GM21528 (cell line): ENCODE data around the gene R3HDM2.
"Not testable (repeated sequence)": the region's sequence is repeated elsewhere in the genome, so short reads cannot be mapped to it uniquely, and the experiment has no call there.

Experiments used
- ATAC-seq: cut with Tn5 transposase; IDR thresholded peaks from one replicate; pipeline ENCODE4 v1.9.1; 2021; ENCODE audit warnings: mild to moderate bottlenecking, moderate library complexity; ENCODE audit not compliant: unreplicated experiment, low FRiP score

R3HDM2 gene

GRCh38 chr12:57341275-57341990 is 89.4 kb downstream of the R3HDM2 start:
- ATAC-seq = no peak

GRCh38 chr12:57340104-57340503 is 90.7 kb downstream of the R3HDM2 start:
- ATAC-seq = no peak

- ATAC-seq = not testable (repeated sequence)
Observed at GRCh38 chr12:57336299-57336698, 94.5 kb downstream of the R3HDM2 start.

- ATAC-seq = no peak
Observed at GRCh38 chr12:57334219-57334618, 96.6 kb downstream of the R3HDM2 start.

- no peak for ATAC-seq
Observed at GRCh38 chr12:57332646-57333312, 98.1 kb downstream of the R3HDM2 start.

GRCh38 chr12:57330992-57331391 is 99.9 kb downstream of the R3HDM2 start:
- ATAC-seq = no peak

- ATAC-seq = no peak
Observed at GRCh38 chr12:57329219-57329618, 101.6 kb downstream of the R3HDM2 start.

GRCh38 chr12:57325395-57325794 is 105.4 kb downstream of the R3HDM2 start:
- no peak for ATAC-seq

- ATAC-seq = no peak
Observed at GRCh38 chr12:57323416-57323815, 107.4 kb downstream of the R3HDM2 start.

- ATAC-seq = no peak
Observed at GRCh38 chr12:57320639-57321038, 110.2 kb downstream of the R3HDM2 start.

- no peak for ATAC-seq
Observed at GRCh38 chr12:57319678-57320469, 111.0 kb downstream of the R3HDM2 start.

- no peak for ATAC-seq
Observed at GRCh38 chr12:57315681-57316080, 115.2 kb downstream of the R3HDM2 start.

- not testable (repeated sequence) for ATAC-seq
Observed at GRCh38 chr12:57312287-57312686, 118.6 kb downstream of the R3HDM2 start.

- ATAC-seq = no peak
Observed at GRCh38 chr12:57309420-57309819, 121.4 kb downstream of the R3HDM2 start.

GRCh38 chr12:57300961-57301584 is 129.8 kb downstream of the R3HDM2 start:
- no peak for ATAC-seq

- no peak for ATAC-seq
Observed at GRCh38 chr12:57299514-57300016, 131.3 kb downstream of the R3HDM2 start.

- no peak for ATAC-seq
Observed at GRCh38 chr12:57296291-57296690, 134.6 kb downstream of the R3HDM2 start.

- not testable (repeated sequence) for ATAC-seq
Observed at GRCh38 chr12:57282073-57282472, 148.8 kb downstream of the R3HDM2 start.

- peak; percentile 82 for ATAC-seq
Observed at GRCh38 chr12:57280211-57281062, 150.4 kb downstream of the R3HDM2 start.
